Measurements from ENCODE around the gene FBN1.

FBN1 gene

GRCh38 chr15:48393645-48394506 is 251.6 kb downstream of the FBN1 start:
- TF ChIP-seq CTCF (IDR thresholded peaks at IDR 0.05; ENCODE audit: low read length, missing control alignments) = no peak
- peak; percentile 79 for DNase-seq (ENCODE audit: low read depth)
- no peak overlapping the region for H3K4me3 ChIP-seq (replicated peaks; ENCODE audit: low read depth, low read length)

GRCh38 chr15:48392356-48392755 is 253.2 kb downstream of the FBN1 start:
- TF ChIP-seq CTCF (IDR thresholded peaks at IDR 0.05; ENCODE audit: low read length, missing control alignments) = no peak
- H3K4me3 ChIP-seq (replicated peaks; ENCODE audit: low read depth, low read length) = no peak overlapping the region
- peak; percentile 85 for DNase-seq (ENCODE audit: low read depth)

GRCh38 chr15:48391950-48392349 is 253.6 kb downstream of the FBN1 start:
- no peak for TF ChIP-seq CTCF (IDR thresholded peaks at IDR 0.05; ENCODE audit: low read length, missing control alignments)

GRCh38 chr15:48389691-48390143 is 255.8 kb downstream of the FBN1 start:
- DNase-seq (ENCODE audit: low read depth) = peak; percentile 67
- TF ChIP-seq CTCF (IDR thresholded peaks at IDR 0.05; ENCODE audit: low read length, missing control alignments) = no peak
- no peak overlapping the region for H3K4me3 ChIP-seq (replicated peaks; ENCODE audit: low read depth, low read length)

More at GRCh38 chr15:48391950-48392349, 253.6 kb downstream of the FBN1 start:
- no peak for DNase-seq (ENCODE audit: low read depth)
- no peak overlapping the region for H3K4me3 ChIP-seq (replicated peaks; ENCODE audit: low read depth, low read length)

- DNase-seq (ENCODE audit: low read depth) = no peak
- H3K4me3 ChIP-seq (replicated peaks; ENCODE audit: low read depth, low read length) = no peak overlapping the region
- no peak for TF ChIP-seq CTCF (IDR thresholded peaks at IDR 0.05; ENCODE audit: low read length, missing control alignments)
Observed at GRCh38 chr15:48388910-48389309, 256.6 kb downstream of the FBN1 start.

- TF ChIP-seq CTCF (IDR thresholded peaks at IDR 0.05; ENCODE audit: low read length, missing control alignments) = no peak
- DNase-seq (ENCODE audit: low read depth) = no peak
- H3K4me3 ChIP-seq (replicated peaks; ENCODE audit: low read depth, low read length) = no peak overlapping the region
Observed at GRCh38 chr15:48388016-48388851, 257.3 kb downstream of the FBN1 start.

Data from fibroblast of pulmonary artery (primary cell).